ENCODE data around the gene ENGASE.
"Not testable (repeated sequence)": the region's sequence is repeated elsewhere in the genome, so short reads cannot be mapped to it uniquely, and the experiment has no call there.

Gene ENGASE

GRCh38 chr17:79053251-79053925, 21.2 kb upstream of the ENGASE start:
- FAIRE-seq = no peak

- FAIRE-seq = no peak
Observed at GRCh38 chr17:79054200-79054960, 20.2 kb upstream of the ENGASE start.

GRCh38 chr17:79055197-79055596, 19.4 kb upstream of the ENGASE start:
- FAIRE-seq = no peak

- no peak for FAIRE-seq
Observed at GRCh38 chr17:79057737-79058385, 16.8 kb upstream of the ENGASE start.

GRCh38 chr17:79062691-79063090, 11.9 kb upstream of the ENGASE start:
- no peak for FAIRE-seq

GRCh38 chr17:79064026-79064425, 10.6 kb upstream of the ENGASE start:
- no peak for FAIRE-seq

- FAIRE-seq = no peak
Observed at GRCh38 chr17:79065105-79065670, 9.4 kb upstream of the ENGASE start.

- no peak for FAIRE-seq
Observed at GRCh38 chr17:79066963-79067362, 7.7 kb upstream of the ENGASE start.

- FAIRE-seq = no peak
Observed at GRCh38 chr17:79070266-79070880, 4.3 kb upstream of the ENGASE start.

- no peak for FAIRE-seq
Observed at GRCh38 chr17:79071161-79071740, 3.4 kb upstream of the ENGASE start.

GRCh38 chr17:79072544-79072943, 2.1 kb upstream of the ENGASE start:
- FAIRE-seq = no peak

GRCh38 chr17:79073016-79073705, 1.5 kb upstream of the ENGASE start:
- FAIRE-seq = no peak

GRCh38 chr17:79073706-79074088, 927 bp upstream of the ENGASE start:
- no peak for FAIRE-seq

GRCh38 chr17:79074121-79074648, 439 bp upstream of the ENGASE start:
- FAIRE-seq = not testable (repeated sequence)

GRCh38 chr17:79075446-79075750, 774 bp downstream of the ENGASE start:
- FAIRE-seq = no peak

GRCh38 chr17:79075861-79076406, 1.3 kb downstream of the ENGASE start:
- FAIRE-seq = no peak

GRCh38 chr17:79077587-79077986, 3.0 kb downstream of the ENGASE start:
- FAIRE-seq = no peak

- no peak for FAIRE-seq
Observed at GRCh38 chr17:79078476-79079190, 4.0 kb downstream of the ENGASE start.

- no peak for FAIRE-seq
Observed at GRCh38 chr17:79079421-79080200, 5.0 kb downstream of the ENGASE start.

GRCh38 chr17:79080349-79080748, 5.7 kb downstream of the ENGASE start:
- FAIRE-seq = no peak

Measured in endometrium (tissue), 2 donors.